Activated CD4-positive, alpha-beta T cell treated with anti-CD3 and anti-CD28 coated beads, Interleukin-2, amount 50 U/mL, for 48 hours (primary cell): Measurements from ENCODE around the gene SH3BP5L.
"Not testable (repeated sequence)": the region's sequence is repeated elsewhere in the genome, so short reads cannot be mapped to it uniquely, and the experiment has no call there.

Experiments
- DNase-seq, 2 experiments: peaks; one replicate each; pipeline ENCODE4 v3.0.0-alpha.2; 2020

The SH3BP5L gene

DNA sequence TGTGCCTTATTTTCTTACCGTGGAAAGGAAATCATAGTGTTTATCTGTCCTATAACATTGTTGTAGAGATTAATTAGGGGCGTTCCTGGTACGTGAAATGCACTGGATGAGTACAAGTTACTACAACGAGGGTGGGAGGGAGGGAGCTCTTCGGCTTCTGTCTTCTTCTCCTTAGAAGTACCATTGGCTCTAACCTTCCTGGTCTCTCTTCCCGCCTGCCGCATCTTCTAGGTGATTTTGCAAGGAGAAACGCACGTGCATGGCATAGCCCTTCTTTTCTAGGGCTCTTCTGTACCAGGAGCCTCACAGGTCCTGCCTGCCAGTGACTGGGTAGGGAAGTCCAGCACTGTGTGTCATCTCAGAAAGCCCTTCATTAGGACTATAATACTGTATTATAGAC lies 16.8 kb downstream of the SH3BP5L start:
- DNase-seq = no peak

DNA sequence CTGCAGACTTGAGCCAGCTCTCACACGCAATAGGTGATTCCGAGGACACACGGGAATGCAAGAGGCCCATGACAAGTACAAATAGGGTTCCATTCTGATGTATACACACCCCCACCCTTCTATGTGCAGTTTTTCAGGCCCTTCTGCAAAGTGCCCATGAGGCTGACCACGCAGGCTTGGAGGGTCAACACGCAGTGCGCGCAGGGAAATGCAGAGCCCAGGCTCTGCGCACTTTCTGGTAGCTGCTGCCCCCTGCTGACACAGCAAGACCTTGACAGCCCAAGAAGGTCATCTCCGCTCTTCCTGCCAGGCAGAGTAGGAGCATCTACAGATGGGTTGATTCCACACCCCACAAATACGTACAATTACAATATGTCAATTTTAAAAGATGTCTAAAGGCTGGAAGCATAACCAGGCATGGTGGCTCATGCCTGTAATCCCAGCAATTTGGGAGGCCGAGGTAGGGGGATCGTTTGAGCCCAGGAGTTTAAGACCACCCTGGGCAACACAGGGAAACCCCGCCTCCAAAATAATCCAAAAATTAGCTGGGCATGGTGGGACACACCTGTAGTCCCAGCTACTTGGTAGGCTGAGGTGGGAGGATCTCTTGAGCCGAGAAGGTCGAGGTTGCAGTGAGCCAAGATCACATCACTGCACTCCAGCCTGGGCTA lies 18.5 kb downstream of the SH3BP5L start:
- peak; percentile 61 to 69 for DNase-seq

DNA sequence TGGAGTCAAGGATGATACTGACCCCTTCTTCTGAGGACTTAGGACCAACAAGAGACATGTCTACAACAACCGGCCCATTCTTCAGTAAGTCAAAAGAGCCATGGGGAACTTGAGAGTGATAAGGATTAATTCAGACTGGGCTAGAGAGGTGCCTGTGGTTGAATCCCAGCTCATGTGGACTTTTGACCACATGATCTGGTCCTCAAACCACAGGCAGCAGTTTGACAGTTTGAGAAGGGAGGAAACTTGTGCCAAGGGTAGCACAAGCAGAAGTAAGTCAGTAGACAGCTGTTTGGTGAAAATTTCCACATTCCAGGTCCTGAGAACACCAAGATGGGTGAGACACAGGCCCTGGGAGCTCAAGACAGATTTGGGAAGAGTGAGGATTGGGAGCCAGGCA lies 19.8 kb downstream of the SH3BP5L start:
- DNase-seq = no peak

DNA sequence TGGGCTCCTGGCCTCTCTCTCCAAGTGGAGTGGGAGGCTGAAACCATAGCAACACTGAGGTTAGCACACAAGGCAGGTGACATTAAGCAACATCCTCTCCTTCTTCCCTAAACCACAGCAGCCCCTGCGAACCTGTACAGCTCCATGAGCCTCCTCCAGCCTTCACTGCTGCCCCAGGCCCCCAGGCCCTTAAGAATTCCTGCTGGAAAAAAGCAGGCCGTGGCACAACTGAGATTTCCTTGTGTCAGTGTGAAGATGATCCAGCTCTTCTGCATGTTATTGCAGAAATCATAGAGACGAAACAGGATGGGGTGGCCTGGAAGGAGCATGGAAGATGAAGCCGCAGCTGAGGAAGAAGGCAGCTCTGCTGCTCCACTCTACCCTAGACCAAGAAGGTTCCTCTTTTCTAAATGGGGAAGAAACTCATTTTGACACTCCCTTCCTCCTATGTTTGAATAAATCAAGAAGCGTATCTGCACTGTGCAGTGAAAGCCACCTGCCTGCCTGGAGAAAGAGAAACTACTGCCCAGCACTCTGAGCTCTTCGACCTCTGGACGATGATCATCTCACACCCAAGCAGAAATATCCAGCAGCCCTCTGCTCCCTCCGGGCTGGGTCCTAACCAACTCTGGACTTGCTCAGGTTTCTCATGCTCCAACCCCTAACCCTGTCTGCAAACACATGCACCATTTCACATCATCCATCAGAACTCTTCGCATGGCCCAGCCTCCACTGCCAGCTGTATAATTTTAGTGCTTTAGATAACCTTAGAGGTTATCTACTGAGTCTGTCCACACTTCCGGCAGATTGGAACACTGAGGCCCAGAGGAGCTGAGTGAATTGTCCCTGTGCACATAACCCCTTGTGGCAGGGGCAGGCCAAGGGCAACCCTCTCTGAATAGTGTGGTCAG lies 20.7 kb downstream of the SH3BP5L start:
- DNase-seq = no peak

DNA sequence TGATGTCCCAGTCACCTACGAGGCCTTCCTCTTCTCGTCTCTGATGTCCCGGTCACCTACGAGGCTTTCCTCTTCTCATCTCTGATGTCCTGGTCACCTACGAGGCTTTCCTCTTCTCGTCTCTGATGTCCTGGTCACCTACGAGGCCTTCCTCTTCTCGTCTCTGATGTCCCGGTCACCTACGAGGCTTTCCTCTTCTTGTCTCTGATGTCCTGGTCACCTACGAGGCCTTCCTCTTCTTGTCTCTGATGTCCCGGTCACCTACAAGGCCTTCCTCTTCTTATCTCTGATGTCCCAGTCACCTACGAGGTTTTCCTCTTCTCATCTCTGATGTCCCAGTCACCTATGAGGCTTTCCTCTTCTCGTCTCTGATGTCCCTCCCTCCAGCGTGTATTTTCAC lies 22.2 kb downstream of the SH3BP5L start:
- not testable (repeated sequence) for DNase-seq

DNA sequence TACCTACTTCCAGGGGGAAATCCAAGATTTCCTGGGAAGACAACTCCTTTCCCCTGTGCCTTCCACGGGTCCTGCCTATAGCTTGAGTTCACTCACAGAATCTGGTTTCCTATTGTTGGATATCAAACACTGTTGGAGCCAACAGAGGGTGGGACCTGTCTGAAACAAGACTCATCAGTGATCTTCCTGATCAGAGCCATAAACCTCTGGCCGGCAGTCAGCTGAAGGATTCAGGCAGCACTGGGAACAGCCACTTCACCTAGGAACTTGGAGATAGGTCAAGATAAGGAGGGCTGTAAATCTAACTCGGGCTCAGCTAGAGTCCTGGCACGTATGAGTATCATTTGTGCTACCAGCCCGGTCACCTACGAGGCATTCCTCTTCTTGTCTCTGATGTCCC lies 23.3 kb downstream of the SH3BP5L start:
- DNase-seq = no peak

DNA sequence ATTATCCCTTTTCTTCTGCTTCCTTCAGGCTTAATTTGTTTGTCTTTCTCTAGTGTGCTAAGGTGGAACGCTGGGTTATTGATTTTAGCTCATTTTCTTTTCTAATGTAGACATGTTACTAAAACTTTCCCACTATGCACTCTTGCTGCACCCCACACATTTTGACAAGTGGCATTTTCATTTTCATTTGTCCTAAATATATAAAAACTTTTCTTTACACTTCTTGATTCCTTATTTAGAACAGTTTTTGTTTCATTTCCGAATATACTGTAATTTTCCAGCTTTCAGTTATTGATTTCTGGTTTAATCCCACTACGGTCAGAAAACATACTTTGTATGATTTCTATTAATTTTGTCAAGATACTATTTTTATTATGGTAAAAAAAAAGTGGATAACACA lies 25.3 kb downstream of the SH3BP5L start:
- DNase-seq = no peak

DNA sequence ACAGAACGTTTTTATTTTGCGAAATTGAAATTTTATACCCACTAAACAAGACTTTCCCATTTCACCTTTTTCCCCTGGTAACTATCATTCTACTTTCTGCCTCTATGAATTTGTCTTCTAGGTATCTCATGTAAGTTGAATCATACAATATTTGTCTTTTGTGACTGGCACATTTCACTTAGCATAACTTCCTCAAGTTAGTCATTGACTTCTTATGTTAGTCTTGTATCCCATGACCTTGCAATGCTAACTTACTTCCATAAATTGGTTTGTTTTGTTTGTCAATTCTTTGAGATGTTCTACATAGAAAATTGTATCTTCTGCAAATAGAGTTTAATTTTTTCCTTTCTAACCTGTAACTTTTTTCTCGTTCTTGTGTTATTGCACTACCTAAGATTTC lies 26.9 kb downstream of the SH3BP5L start:
- no peak for DNase-seq

DNA sequence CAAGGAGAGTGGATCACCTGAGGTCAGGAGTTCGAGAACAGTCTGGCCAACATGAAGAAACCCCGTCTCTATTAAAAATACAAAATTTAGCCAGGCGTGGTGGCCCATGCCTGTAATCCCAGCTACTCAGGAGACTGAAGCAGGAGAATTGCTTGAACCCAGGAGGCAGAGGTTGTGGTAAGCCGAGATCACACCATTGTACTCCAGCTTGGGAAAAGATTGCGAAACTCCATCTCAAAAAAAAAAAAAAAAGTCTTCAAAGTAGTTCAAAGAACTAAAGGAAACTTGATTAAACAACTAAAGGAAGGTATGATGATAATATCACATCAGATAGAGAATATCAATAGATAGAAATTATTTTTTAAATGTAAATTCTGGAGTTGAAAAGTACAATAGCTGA lies 31.1 kb downstream of the SH3BP5L start:
- DNase-seq = not testable (repeated sequence)

DNA sequence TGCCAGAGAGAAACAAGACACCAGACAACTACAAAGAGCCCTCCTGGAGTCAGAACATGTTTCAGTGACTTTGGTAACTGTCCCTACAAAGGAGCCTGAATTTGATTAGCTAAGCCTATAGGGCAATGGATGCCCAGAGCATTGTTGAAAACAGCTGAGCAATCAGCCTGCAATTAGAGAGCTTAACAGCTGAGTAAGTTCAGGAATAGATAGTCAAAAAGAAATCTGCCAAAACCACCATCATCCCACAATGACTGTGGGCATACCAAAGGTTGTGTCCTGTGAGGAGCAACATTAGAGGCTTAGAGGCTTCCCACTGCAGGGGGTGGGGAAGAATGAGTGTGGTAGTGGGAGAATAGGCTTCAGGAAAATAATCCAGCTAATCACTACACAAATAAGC lies 32.1 kb downstream of the SH3BP5L start:
- no peak for DNase-seq

DNA sequence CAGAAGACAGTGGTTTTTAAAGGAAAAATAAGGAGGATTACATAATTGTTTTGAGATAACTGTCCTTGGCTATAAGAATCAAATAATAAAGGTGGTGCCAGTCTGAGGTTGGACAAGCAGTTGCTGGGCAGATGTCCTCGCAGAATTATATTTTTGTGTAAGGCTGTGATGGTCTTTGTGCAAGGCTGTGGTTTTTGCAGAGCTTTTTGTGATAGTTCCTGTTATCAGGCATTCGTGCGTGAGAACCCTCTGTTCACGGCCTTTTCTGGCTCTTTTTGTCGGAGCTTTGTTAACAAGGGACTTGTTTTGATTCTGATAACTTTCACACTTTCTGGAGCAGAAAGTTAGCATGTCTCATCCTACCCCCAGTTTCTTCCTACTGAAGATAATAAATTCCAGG lies 33.4 kb downstream of the SH3BP5L start:
- no peak for DNase-seq

DNA sequence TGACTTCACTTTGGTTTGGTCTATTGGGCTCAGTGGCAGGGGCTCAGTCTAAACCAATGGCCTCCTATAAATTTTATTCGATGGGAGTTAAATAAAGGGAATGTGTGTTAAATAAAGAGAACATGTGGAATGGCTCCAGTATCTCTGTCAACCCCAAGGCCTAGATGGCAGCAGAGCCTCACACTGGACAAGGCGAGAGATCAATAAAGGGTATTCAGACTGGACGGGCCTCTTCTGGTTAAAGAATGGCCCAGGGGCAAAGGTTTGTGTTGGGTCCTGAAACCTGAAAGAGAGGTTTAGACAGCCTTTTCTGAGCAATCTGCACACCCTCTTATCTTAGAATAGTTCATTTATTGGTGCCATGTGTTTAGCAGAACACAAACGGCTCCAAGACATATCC lies 34.7 kb downstream of the SH3BP5L start:
- no peak for DNase-seq

DNA sequence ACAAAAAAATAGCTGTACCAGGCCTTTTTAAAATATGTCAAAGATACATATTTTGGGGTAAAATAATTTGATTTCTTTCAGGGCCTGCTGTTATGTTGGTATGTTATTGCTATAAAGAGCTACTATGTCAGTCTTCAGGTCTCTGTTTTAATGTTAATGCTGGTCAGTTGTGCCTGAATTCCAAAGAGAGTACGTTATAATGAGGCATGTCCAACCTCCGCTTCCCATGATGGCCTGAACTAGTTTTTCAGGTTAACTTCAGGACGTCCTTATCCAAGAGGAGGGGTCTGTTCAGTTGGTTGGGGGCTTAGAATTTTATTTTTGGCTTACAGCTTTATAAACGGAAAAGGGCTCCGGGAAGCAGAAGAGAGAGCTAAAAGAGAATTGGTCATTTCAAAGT lies 35.3 kb downstream of the SH3BP5L start:
- DNase-seq = no peak

DNA sequence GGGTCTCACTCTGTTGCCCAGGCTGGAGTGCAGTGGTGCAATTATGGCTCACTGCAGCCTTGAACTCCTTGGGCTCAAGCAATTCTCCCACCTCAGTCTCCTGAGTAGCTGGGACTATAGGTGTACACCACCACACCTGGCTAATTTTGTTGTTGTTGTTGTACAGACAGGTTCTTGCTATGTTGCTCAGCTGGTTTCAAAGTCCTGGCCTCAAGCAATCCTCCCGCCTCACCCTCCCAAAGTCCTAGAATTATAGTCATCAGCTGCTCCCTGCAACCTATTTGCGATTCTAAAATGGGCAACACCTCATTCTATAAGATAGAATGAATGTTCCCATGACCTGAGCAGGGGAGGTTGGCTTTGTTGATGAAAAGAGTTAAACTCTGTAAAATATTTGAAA lies 36.4 kb downstream of the SH3BP5L start:
- not testable (repeated sequence) for DNase-seq

DNA sequence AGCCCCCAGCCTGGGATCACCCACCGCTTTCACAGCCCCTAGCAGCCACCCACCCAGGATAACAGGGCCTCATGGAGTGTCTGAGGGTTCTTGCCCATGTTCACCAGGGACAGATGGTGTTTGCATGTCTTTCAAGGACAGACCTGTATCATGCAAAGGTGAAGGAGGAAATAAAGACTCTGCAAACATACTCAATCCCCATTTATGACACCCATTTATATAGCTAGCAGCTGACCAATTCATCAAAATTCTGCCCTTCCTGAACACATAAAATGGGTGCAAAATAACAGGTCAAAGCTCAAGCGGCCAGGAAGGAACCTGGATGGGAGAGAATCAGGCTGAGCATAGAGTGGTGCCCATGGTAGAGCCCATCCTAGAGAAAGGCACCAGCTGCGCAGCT lies 37.4 kb downstream of the SH3BP5L start:
- no peak for DNase-seq

DNA sequence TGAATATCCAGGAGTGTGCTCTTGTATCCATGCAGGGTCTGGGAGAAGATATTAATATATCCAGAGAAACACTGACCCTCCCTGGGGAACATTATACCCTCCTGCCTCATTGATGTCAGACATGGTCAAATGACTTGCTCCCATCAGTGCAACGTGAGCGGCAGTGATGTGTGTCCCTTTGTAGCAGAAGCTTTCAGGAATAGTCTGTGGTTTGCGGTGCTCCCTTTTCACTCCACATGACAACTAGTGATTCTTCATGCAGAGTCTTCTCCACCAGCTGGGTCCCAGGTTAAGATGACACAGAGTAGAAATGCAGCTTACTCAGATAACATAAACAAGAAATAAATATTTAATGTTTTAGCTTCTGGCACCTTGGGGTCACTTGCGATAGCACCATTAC lies 38.3 kb downstream of the SH3BP5L start:
- DNase-seq = no peak

DNA sequence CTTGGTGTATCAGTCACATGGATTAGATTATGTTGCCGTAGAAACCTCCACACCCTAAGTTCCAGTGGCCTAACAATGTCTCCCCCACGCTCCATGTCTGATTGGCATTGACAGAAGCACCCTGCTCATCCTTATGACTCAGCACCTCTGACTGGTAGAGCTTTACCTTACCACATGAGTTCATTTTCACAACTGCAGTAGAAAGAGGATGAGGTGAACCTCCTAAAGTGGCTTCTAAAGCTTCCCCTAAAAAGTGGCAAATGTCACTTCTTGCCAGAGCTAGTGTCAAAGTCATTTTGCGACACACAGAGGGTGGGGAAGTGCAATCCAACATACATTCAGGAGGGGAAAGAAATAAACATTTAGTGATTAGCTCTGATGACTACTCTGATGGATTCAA lies 39.6 kb downstream of the SH3BP5L start:
- DNase-seq = no peak

DNA sequence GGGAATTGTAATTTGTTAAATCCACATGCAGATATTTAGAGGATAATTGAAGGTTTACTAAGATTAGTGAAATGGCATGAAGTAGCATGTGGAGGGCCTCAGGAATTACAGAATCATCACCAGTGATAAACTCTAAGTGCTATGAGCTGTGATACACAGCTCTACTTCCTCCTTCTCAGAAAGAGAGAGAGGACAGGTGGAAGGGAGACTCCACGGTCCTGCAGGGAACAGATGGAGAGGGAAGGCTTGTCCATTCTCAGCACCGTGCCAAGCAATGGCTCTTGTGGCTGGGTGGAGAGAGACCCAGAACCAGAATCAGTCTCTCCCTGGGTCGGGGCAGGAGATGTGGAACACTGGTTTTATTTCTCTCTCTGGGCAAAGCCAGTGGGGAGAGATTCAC lies 42.3 kb downstream of the SH3BP5L start:
- no peak for DNase-seq

DNA sequence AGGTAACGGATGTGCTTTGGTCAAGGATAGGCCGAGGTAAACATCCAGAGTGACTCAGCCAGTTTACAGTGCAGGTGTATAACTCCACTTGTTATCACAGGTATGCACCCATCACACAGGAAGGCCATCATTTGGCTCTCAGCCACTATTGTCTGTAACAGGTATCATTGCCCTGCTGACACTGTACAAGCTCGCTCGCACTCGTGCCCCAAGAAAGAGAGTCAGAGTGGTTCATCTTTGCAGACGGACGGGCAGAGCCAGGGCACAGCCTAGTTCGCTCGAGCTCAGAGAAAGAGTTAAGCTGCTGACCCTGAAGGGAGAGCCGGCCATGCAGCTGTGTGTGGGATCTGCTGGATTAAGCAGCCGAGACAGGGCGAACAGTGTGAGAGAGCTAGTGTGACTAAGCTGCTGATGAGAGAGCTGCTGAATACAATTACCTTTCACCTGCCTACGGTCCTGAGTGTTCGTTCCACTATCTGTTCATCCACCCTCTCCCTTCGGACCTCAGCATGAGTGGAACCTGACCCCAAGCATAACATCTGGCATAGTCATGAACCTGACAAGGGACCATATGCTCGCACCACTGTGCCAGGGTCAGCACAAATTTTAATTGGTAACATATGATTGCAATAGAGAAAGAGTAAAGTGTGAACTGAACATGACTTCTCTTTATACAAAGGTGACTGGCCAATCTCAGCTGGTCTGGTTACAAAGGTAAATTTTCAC lies 43.1 kb downstream of the SH3BP5L start:
- no peak for DNase-seq

DNA sequence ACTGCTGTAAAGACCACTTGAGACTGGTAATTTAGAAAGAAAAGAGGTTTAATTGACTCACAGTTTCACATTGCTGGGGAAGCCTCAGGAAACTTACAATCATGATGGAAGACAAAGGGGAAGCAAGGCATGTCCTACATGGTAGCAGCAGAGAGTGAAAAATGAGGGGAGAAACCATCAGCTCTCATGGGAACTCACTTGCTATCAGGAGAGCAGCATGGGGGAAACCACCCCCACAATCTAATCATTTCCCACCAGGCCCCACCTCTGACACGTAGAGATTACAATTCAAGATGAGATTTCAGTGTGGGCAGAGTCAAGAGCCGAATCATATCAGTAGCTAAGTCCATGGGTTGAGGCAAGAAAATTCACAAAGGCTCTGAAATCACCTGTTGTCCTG lies 46.4 kb downstream of the SH3BP5L start:
- no peak for DNase-seq

DNA sequence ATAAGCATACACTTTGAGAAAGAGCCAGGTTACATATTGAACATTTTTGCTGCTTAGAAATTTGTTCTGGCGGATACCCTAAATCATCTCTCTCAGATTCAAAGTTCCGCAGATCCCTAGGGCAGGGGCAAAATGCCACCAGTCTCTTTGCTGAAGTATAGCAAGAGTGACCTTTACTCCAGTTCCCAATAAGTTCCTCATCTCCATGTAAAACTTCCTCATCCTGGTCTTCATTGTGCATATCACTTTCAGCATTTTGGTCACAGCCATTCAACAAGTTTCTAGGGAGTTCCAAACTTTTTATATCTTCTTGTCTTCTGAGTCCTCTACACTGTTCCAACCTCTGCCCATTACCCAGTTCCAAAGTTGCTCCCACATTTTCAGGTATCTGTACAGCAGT lies 46.8 kb downstream of the SH3BP5L start:
- DNase-seq = no peak

DNA sequence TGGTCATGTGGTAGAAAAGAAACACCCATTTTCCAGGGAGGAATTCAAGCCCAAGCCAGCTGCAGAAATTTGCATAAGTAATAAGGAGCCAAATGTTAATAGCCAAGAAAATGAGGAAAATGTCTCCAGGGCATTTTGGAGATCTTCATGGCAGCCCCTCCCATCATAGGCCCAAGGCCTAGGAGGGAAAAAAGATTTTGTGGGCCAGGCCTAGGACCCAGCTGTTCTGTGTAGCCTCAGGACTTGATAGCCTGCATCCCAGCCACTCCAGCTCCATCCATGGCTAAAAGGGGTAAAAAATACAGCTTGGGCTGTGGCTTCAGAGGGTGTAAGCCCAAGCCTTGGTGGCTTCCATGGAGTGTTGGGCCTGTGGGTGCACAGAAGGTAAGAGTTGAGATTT lies 48.7 kb downstream of the SH3BP5L start:
- DNase-seq = no peak

DNA sequence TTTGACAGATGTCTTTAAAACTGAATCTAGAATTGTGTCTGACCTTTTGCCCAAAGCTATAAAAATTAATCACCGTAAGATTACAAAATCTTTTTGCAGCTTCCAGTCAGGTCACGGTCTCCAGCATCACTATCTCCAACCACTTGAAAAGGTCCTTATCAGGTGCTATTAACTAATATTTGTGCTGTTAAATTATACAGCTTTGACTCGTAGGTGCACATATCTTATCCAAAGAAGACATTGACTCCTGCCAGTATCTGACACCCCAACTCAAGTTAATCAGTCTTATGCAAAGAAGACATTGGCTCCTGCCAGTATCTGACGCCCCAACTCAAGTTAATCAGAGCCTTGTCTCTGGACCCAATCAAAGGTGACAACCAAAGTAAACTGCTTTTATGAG lies 50.3 kb downstream of the SH3BP5L start:
- no peak for DNase-seq
